Parathyroid adenoma (tissue), 2 donors: ENCODE data around the gene CAMK1D.

Experiments
- H2AFZ ChIP-seq: fragments of 300-600 bp; sonication (generic); one replicate; pipeline ENCODE4 v1.7.0; 2017; ENCODE audit warnings: antibody characterized with exemption, mild to moderate bottlenecking
- H3K27ac ChIP-seq: fragments of 300-600 bp; sonication (generic); one replicate; pipeline ENCODE4 v1.7.0; 2017
- H3K27me3 ChIP-seq: fragments of 300-600 bp; sonication (generic); one replicate; pipeline ENCODE4 v1.7.0; 2017; ENCODE audit warnings: low read length; ENCODE audit not compliant: control insufficient read depth, insufficient read depth
- H3K36me3 ChIP-seq: fragments of 300-600 bp; sonication (generic); one replicate; pipeline ENCODE4 v1.7.0; 2017; ENCODE audit warnings: low read length; ENCODE audit not compliant: control insufficient read depth, insufficient read depth
- H3K4me1 ChIP-seq: fragments of 300-600 bp; sonication (generic); one replicate; pipeline ENCODE4 v1.7.0; 2017; ENCODE audit warnings: control low read depth
- H3K4me2 ChIP-seq: fragments of 300-600 bp; sonication (generic); one replicate; pipeline ENCODE4 v1.7.0; 2017; ENCODE audit warnings: low read length
- H3K4me3 ChIP-seq: fragments of 300-600 bp; sonication (generic); one replicate; pipeline ENCODE4 v1.7.0; 2017; ENCODE audit warnings: low read depth, low read length
- H3K79me2 ChIP-seq: fragments of 300-600 bp; sonication (generic); one replicate; pipeline ENCODE4 v1.7.0; 2017; ENCODE audit warnings: control low read depth
- H3K9ac ChIP-seq: fragments of 300-600 bp; sonication (generic); one replicate; pipeline ENCODE4 v1.7.0; 2017; ENCODE audit warnings: mild to moderate bottlenecking
- H3K9me3 ChIP-seq: fragments of 300-600 bp; sonication (generic); one replicate; pipeline ENCODE4 v1.7.0; 2017; ENCODE audit warnings: low read length; ENCODE audit not compliant: control insufficient read depth
- TF ChIP-seq, protein P1 (sequence below): fragments of 300-600 bp; sonication (generic); IDR thresholded peaks from one replicate; pipeline ENCODE4 v1.7.0; 2017; ENCODE audit warnings: antibody characterized with exemption, mild to moderate bottlenecking
- donor health status: primary hyperparathyroidism.

CAMK1D gene

DNA sequence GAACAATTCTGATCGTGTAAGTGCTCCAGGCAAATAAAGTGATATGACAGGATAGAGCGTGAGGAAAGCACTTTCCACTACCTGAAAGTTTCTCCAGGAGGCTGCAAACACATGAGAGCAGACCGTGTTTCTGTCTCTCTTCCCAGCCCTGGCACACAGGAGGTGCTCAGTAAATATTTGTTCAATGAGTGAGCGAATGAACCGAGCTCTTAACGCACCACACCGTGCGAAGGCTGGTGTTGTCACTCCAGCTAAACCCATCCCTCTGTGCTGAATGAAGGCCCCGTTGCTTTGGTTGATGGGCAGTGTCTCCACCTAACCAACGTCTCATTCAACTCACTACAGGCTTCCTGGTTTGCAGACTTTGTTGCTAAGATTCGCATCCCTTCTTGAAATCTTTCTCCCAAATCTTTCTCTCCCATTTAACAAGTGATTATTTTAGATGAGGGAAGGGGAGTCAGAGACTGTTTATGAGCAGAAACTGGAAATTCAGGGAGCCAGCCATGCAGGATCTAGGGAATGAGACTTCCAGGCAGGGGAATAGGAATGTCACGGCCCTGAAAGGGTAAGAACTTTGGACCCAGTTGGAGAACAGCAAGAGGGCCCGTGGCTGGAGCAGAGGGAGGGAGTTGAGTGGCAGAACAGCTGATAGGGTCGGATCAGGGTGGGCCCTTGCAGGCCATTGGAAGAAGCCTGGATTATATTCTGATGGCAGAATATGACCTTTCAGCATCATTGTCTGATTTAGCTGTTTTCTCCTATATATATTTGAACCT lies 282.6 kb downstream of the CAMK1D start:
- Histone ChIP-seq H3K27me3 (no peaks in the 10 kb centered on the region), H3K4me1 (no peaks in the 10 kb centered on the region), H3K4me3 (no peak overlapping the region), H3K4me2 (no peak overlapping the region), H2AFZ (no peak overlapping the region), H3K79me2 (no peaks in the 10 kb centered on the region), H3K9me3 (no peaks in the 10 kb centered on the region), H3K9ac (no peak overlapping the region), H3K27ac (no peak overlapping the region), H3K36me3 (no peaks in the 10 kb centered on the region)
- TF ChIP-seq, protein P1, sequence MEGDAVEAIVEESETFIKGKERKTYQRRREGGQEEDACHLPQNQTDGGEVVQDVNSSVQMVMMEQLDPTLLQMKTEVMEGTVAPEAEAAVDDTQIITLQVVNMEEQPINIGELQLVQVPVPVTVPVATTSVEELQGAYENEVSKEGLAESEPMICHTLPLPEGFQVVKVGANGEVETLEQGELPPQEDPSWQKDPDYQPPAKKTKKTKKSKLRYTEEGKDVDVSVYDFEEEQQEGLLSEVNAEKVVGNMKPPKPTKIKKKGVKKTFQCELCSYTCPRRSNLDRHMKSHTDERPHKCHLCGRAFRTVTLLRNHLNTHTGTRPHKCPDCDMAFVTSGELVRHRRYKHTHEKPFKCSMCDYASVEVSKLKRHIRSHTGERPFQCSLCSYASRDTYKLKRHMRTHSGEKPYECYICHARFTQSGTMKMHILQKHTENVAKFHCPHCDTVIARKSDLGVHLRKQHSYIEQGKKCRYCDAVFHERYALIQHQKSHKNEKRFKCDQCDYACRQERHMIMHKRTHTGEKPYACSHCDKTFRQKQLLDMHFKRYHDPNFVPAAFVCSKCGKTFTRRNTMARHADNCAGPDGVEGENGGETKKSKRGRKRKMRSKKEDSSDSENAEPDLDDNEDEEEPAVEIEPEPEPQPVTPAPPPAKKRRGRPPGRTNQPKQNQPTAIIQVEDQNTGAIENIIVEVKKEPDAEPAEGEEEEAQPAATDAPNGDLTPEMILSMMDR: no peak

DNA sequence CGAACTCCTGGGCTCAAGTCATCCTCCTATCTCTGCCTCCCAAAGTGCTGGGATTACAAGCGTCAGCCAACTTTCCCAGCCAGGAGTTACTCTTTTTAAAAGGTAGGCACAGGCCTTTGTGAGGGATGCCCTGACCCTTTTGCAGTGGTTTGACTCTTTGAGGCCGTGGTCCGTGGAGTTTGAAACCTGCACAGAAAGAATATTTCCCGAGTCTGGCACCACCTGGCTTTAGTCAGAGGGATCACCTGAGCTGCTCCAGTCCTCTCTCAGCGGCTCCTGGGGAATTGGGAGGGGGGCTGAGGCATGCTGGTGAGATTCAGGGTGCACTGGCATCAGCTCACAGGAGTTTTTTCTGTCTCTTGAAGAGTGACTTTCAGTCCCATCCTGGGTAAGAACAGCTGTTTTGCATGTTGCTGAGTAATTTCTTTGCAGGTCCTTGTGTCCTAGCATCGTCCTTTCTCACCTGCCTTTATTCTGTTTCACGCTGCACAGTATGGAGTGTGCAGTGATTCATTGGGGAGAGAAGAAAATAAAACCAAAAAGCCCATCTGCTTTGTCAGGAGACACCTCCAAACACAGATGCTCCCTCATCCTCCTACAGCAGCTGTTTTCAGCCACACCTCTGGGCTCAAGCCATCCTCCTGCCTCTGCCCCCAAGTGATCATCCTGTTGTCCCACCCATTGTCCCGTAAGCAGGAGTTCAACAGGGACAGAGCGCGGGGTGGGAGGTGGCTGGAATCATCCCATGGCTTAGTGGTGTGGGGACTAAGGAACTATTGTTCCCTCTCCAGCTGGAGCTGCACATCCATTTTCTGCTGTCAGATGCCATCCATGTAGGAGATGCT lies 284.7 kb downstream of the CAMK1D start:
- Histone ChIP-seq H3K4me2 (no peak overlapping the region), H2AFZ (no peak overlapping the region), H3K4me1 (no peaks in the 10 kb centered on the region), H3K9ac (no peak overlapping the region), H3K4me3 (no peak overlapping the region), H3K27ac (no peak overlapping the region), H3K27me3 (no peaks in the 10 kb centered on the region), H3K36me3 (no peaks in the 10 kb centered on the region), H3K9me3 (no peaks in the 10 kb centered on the region), H3K79me2 (no peaks in the 10 kb centered on the region)
- TF ChIP-seq, protein P1: no peak

DNA sequence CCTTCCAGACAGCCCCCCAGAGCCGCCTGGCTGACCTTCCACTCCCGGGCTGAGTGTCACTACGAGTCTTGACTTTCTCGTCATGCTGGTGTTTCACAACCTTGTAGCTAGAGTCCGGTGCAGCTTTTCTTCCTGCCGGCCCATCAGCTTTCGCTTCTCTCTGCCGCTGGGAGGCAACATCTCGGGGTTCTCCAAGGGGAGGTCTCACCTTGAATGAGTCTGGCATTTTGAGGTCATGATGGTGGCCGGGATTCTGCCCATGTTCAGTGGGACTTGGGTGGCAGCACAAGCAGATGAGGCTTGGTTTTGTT lies 285.2 kb downstream of the CAMK1D start:
- H3K79me2 ChIP-seq: no peaks in the 10 kb centered on the region
- H3K4me2 ChIP-seq: no peak overlapping the region
- TF ChIP-seq, protein P1: no peak
- H3K9ac ChIP-seq: no peak overlapping the region
- no peak overlapping the region for H2AFZ ChIP-seq
- no peak overlapping the region for H3K4me3 ChIP-seq
- H3K27ac ChIP-seq: no peak overlapping the region
- no peaks in the 10 kb centered on the region for H3K9me3 ChIP-seq
- H3K4me1 ChIP-seq: no peaks in the 10 kb centered on the region
- no peaks in the 10 kb centered on the region for H3K36me3 ChIP-seq
- H3K27me3 ChIP-seq: no peaks in the 10 kb centered on the region

DNA sequence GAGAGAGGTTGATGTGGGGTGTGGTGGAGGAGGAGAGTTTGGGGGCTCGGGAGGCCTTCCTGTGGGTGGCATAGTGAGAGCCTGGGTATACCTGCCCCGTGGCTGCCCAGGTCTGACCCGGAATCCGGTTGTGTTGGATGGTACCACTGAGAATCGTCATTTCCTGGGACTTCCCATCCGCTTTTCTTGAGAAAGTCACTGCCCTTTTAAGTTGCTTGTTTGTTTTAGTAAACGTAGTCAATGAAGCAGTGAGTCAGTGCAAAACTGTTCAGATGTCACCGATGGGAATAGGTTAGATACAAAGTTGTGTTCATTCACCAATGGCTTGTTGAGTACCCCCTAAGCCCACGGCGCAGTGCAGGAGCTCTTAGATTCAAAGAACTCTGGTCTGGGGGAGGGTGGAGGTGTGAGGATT lies 285.8 kb downstream of the CAMK1D start:
- H3K27me3 ChIP-seq: no peaks in the 10 kb centered on the region
- no peak overlapping the region for H3K4me3 ChIP-seq
- no peak overlapping the region for H3K4me2 ChIP-seq
- H3K36me3 ChIP-seq: no peaks in the 10 kb centered on the region
- TF ChIP-seq, protein P1: no peak
- H3K79me2 ChIP-seq: no peaks in the 10 kb centered on the region
- H3K9me3 ChIP-seq: no peaks in the 10 kb centered on the region
- no peak overlapping the region for H2AFZ ChIP-seq
- no peaks in the 10 kb centered on the region for H3K4me1 ChIP-seq
- H3K9ac ChIP-seq: no peak overlapping the region
- no peak overlapping the region for H3K27ac ChIP-seq
